ENCODE measurements around the gene JAG2.

Gene JAG2

GRCh38 chr14:105156414-105157375 is 11.9 kb downstream of the JAG2 start:
- peaks cover 0 to 13% (median 5%) of the 10 kb centered on the region in 3 donors for H3K36me3 ChIP-seq
- no peak overlapping the region for H3K4me3 ChIP-seq
- no peaks in the 10 kb centered on the region for H3K9me3 ChIP-seq
- DNase-seq, result no peak
- H3K27ac ChIP-seq, result no peak overlapping the region
- intact Hi-C loops (cut with DNase I; ENCODE audit: low total_unique reads), result no loop called here
- H3K27me3 ChIP-seq, result peaks cover 0 to 22% of the 10 kb centered on the region in 2 donors
- H3K4me1 ChIP-seq, result no peaks in the 10 kb centered on the region
- TF ChIP-seq CTCF (IDR thresholded peaks at IDR 0.05), result no peak

- no peak for DNase-seq
- no peak for TF ChIP-seq CTCF (IDR thresholded peaks at IDR 0.05)
- Histone ChIP-seq H3K27ac (no peak overlapping the region), H3K4me1 (no peaks in the 10 kb centered on the region), H3K36me3 (peaks cover 0 to 21% (median 5%) of the 10 kb centered on the region in 3 donors), H3K27me3 (peaks cover 0 to 22% of the 10 kb centered on the region in 2 donors), H3K4me3 (no peak overlapping the region), H3K9me3 (no peaks in the 10 kb centered on the region)
- intact Hi-C loops (cut with DNase I; ENCODE audit: low total_unique reads), result no loop called here
Measured at GRCh38 chr14:105155681-105156413, 12.7 kb downstream of the JAG2 start.

- DNase-seq, result no peak
- Histone ChIP-seq H3K27ac (no peak overlapping the region), H3K36me3 (peaks cover 0 to 21% (median 5%) of the 10 kb centered on the region in 3 donors), H3K9me3 (no peaks in the 10 kb centered on the region), H3K27me3 (peaks cover 0 to 22% of the 10 kb centered on the region in 2 donors), H3K4me3 (no peak overlapping the region), H3K4me1 (no peaks in the 10 kb centered on the region)
- TF ChIP-seq CTCF (IDR thresholded peaks at IDR 0.05), result no peak
- intact Hi-C loops (cut with DNase I; ENCODE audit: low total_unique reads), result no loop called here
Measured at GRCh38 chr14:105155071-105155651, 13.4 kb downstream of the JAG2 start.

GRCh38 chr14:105154476-105154871 is 14.1 kb downstream of the JAG2 start:
- intact Hi-C loops (cut with DNase I; ENCODE audit: low total_unique reads), result no loop called here
- no peak for DNase-seq
- peaks cover 0 to 22% of the 10 kb centered on the region in 2 donors for H3K27me3 ChIP-seq
- TF ChIP-seq CTCF (IDR thresholded peaks at IDR 0.05), result no peak
- no peak overlapping the region for H3K27ac ChIP-seq
- no peak overlapping the region for H3K4me3 ChIP-seq
- H3K36me3 ChIP-seq, result peaks cover 0 to 21% (median 5%) of the 10 kb centered on the region in 3 donors
- H3K4me1 ChIP-seq, result no peaks in the 10 kb centered on the region
- H3K9me3 ChIP-seq, result no peaks in the 10 kb centered on the region

GRCh38 chr14:105153739-105154475 is 14.7 kb downstream of the JAG2 start:
- H3K4me1 ChIP-seq, result no peaks in the 10 kb centered on the region
- no peaks in the 10 kb centered on the region for H3K9me3 ChIP-seq
- peaks cover 0 to 24% (median 5%) of the 10 kb centered on the region in 3 donors for H3K36me3 ChIP-seq
- no peak overlapping the region for H3K4me3 ChIP-seq
- DNase-seq, result no peak
- H3K27ac ChIP-seq, result no peak overlapping the region
- TF ChIP-seq CTCF (IDR thresholded peaks at IDR 0.05), result no peak
- H3K27me3 ChIP-seq, result peaks cover 0 to 22% of the 10 kb centered on the region in 2 donors
- intact Hi-C loops (cut with DNase I; ENCODE audit: low total_unique reads), result no loop called here

All from tibial artery (tissue), 4 donors.